MCF 10A (cell line): ENCODE measurements around the gene IMMP2L. TPM values are rescaled to one million over a fixed set of nuclear protein-coding genes. Genes with fewer than 3 reads are reported as not detected.

Source experiments
- BruUV-seq: library from RNA; stranded (reverse); fragments of 400-500 nt; replicated peaks from 2 replicates; lab custom pipeline; 2021; lab: Mats Ljungman, UMichigan
- CTCF ChIA-PET: fragments of 300-600 bp; sonication (Branson Sonifier 250); formaldehyde crosslinking; extraction: SDS; loops from one replicate; lab custom pipeline; 2021; ENCODE audit warnings: antibody characterized with exemption, inconsistent platforms; lab: Yijun Ruan, JAX
- POLR2A ChIA-PET: fragments of 300-600, 350-650 bp; sonication (Branson Sonifier 250); formaldehyde crosslinking; extraction: SDS; loops from one replicate; lab custom pipeline; 2020; ENCODE audit warnings: antibody characterized with exemption, inconsistent platforms; lab: Yijun Ruan, JAX
- DNase-seq: peaks from one replicate; pipeline ENCODE4 v3.0.0-alpha.2; 2018; ENCODE audit not compliant: unreplicated experiment
- H3K27ac Mint-ChIP-seq: one replicate; pipeline ENCODE4 v1.8.0; 2022; ENCODE audit warnings: mild to moderate bottlenecking, low read depth, mixed read lengths; ENCODE audit not compliant: unreplicated experiment
- H3K27me3 Mint-ChIP-seq: one replicate; pipeline ENCODE4 v1.8.0; 2022; ENCODE audit warnings: mixed read lengths; ENCODE audit not compliant: insufficient read depth, unreplicated experiment
- H3K36me3 Mint-ChIP-seq: one replicate; pipeline ENCODE4 v1.8.0; 2022; ENCODE audit warnings: mild to moderate bottlenecking, moderate library complexity, mixed read lengths; ENCODE audit not compliant: insufficient read depth, unreplicated experiment
- H3K4me1 Mint-ChIP-seq: one replicate; pipeline ENCODE4 v1.8.0; 2022; ENCODE audit warnings: mixed read lengths; ENCODE audit not compliant: insufficient read depth, unreplicated experiment
- H3K4me3 Mint-ChIP-seq: one replicate; pipeline ENCODE4 v1.8.0; 2022; ENCODE audit warnings: mild to moderate bottlenecking, moderate library complexity, mixed read lengths; ENCODE audit not compliant: unreplicated experiment
- H3K9me3 Mint-ChIP-seq: one replicate; pipeline ENCODE4 v1.8.0; 2022; ENCODE audit warnings: mixed read lengths; ENCODE audit not compliant: unreplicated experiment
- intact Hi-C: fragments of 100-400 bp; cut with micrococcal nuclease; formaldehyde crosslinking; loops from 2 replicates; pipeline ENCODE4 v1.14.1; 2022
- total RNA-seq: library from RNA; stranded (reverse); gene quantifications from 2 replicates; pipeline ENCODE4 v1.2.3, GENCODE V29; 2022
- TF ChIP-seq, protein P1 (sequence below): fragments of 200-600 bp; IDR thresholded peaks from one replicate; pipeline ENCODE4 v1.8.0; 2022; ENCODE audit warnings: antibody characterized with exemption, mild to moderate bottlenecking; ENCODE audit not compliant: unreplicated experiment

The IMMP2L gene
- total RNA-seq, 1 experiment from 2014 or later = 23.7 TPM

DNA sequence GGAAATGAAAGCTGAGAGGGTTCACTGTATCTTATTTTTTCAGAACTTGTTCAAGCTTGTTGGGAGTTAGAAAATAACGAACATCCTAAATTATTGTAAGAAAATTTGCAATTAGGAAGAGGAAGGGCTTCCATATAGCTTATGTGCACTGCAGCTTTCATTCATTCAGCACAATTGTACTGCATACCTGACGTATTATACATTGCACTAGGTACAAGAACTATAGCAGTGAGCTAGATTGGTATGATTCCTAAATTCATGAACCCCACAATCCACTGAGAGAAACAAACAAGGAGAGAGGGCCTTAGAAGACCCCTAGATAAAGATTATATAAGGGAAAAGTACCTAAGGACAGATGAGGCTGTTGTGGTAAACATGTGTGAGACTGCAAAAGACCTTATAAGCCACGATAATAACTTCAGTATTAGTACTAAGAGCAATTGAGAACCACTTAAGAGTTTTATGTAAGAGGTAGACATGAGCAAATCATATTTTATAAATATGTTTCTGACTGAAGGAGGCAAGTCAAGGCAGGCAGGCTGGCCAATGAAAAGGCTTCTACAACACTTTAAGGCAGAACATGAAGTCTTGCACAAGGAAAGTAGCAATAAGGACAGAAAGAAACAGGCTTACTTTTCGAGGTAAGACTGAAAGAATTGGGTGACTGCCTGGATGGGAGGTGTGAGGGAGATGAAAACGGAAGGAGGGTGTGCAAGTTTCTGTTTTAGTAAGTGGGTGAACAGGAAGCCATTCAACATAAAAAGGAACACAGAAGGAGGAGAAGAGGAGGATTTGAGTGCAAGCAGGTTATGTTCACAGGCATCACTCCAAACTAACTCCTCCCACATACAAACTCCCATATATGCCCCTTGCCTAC lies 549.3 kb downstream of the IMMP2L start:
- Mint-ChIP-seq H3K36me3 (no peaks in the 10 kb centered on the region), H3K9me3 (no peaks in the 10 kb centered on the region), H3K4me1 (peaks cover 24% of the 10 kb centered on the region), H3K4me3 (peak overlapping the region; percentile 24), H3K27ac (peak overlapping the region; percentile 68), H3K27me3 (no peaks in the 10 kb centered on the region)
- ChIA-PET CTCF (interaction anchor here (0.6 kb wide), 1 partner anchor 95 kb away, joined by 3 read pairs; no protein-coding TSS in a partner anchor), POLR2A (interaction anchor here (0.6 to 1.9 kb wide), 10 partner anchors 16 to 1927 kb away, joined by 3 to 7 read pairs (median 4); no protein-coding TSS in a partner anchor)
- intact Hi-C loops = loop anchor here (1.0 to 5.0 kb wide), 2 partner anchors 59 to 90 kb away; no protein-coding TSS in a partner anchor
- no TSS peak for BruUV-seq
- TF ChIP-seq, protein P1, sequence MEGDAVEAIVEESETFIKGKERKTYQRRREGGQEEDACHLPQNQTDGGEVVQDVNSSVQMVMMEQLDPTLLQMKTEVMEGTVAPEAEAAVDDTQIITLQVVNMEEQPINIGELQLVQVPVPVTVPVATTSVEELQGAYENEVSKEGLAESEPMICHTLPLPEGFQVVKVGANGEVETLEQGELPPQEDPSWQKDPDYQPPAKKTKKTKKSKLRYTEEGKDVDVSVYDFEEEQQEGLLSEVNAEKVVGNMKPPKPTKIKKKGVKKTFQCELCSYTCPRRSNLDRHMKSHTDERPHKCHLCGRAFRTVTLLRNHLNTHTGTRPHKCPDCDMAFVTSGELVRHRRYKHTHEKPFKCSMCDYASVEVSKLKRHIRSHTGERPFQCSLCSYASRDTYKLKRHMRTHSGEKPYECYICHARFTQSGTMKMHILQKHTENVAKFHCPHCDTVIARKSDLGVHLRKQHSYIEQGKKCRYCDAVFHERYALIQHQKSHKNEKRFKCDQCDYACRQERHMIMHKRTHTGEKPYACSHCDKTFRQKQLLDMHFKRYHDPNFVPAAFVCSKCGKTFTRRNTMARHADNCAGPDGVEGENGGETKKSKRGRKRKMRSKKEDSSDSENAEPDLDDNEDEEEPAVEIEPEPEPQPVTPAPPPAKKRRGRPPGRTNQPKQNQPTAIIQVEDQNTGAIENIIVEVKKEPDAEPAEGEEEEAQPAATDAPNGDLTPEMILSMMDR = no peak
- peak; percentile 78 for DNase-seq

GRCh38 chr7:111012149-111012548 lies 550.1 kb downstream of the IMMP2L start:
- POLR2A ChIA-PET = interaction anchor here (0.9 to 1.9 kb wide), 7 partner anchors 13 to 1928 kb away, joined by 3 to 5 read pairs (median 4); no protein-coding TSS in a partner anchor
- H3K27me3 Mint-ChIP-seq = no peaks in the 10 kb centered on the region
- intact Hi-C loops = loop anchor here (1.0 to 5.0 kb wide), 2 partner anchors 60 to 89 kb away; no protein-coding TSS in a partner anchor
- DNase-seq = peak; percentile 66
- H3K4me1 Mint-ChIP-seq = peaks cover 24% of the 10 kb centered on the region
- H3K27ac Mint-ChIP-seq = peak overlapping the region; percentile 75
- no peaks in the 10 kb centered on the region for H3K36me3 Mint-ChIP-seq
- TF ChIP-seq, protein P1 = no peak
- H3K4me3 Mint-ChIP-seq = no peak overlapping the region
- CTCF ChIA-PET = no interaction called here
- no peaks in the 10 kb centered on the region for H3K9me3 Mint-ChIP-seq
- no TSS peak for BruUV-seq

- H3K27me3 Mint-ChIP-seq = no peaks in the 10 kb centered on the region
- H3K27ac Mint-ChIP-seq = peak overlapping the region; percentile 75
- DNase-seq = peak; percentile 33
- H3K4me1 Mint-ChIP-seq = peaks cover 24% of the 10 kb centered on the region
- intact Hi-C loops = loop anchor here (5.0 kb wide), 1 partner anchor 61 kb away; no protein-coding TSS in a partner anchor
- TF ChIP-seq, protein P1 = no peak
- no peaks in the 10 kb centered on the region for H3K36me3 Mint-ChIP-seq
- BruUV-seq = no TSS peak
- no peaks in the 10 kb centered on the region for H3K9me3 Mint-ChIP-seq
- ChIA-PET CTCF (no interaction called here), POLR2A (interaction anchor here (1.1 to 1.3 kb wide), 3 partner anchors 13 to 480 kb away, joined by 3 to 5 read pairs (median 4); no protein-coding TSS in a partner anchor)
- no peak overlapping the region for H3K4me3 Mint-ChIP-seq
These were observed 550.8 kb downstream of the IMMP2L start for GRCh38 chr7:111011520-111011919.

- Mint-ChIP-seq H3K4me3 (no peak overlapping the region), H3K4me1 (peaks cover 24% of the 10 kb centered on the region), H3K27me3 (no peaks in the 10 kb centered on the region), H3K9me3 (no peaks in the 10 kb centered on the region), H3K36me3 (no peaks in the 10 kb centered on the region), H3K27ac (peak overlapping the region; percentile 78)
- POLR2A ChIA-PET = interaction anchor here (1.2 kb wide), 1 partner anchor 477 kb away, joined by 4 read pairs; no protein-coding TSS in a partner anchor
- peak; percentile 14 for DNase-seq
- intact Hi-C loops = loop anchor here (5.0 kb wide), 1 partner anchor 62 kb away; no protein-coding TSS in a partner anchor
- TF ChIP-seq, protein P1 = no peak
- CTCF ChIA-PET = no interaction called here
- no TSS peak for BruUV-seq
These were observed 551.5 kb downstream of the IMMP2L start for GRCh38 chr7:111010798-111011197.
